ENCODE results near the gene HERC2.

- TF ChIP-seq, protein P1, sequence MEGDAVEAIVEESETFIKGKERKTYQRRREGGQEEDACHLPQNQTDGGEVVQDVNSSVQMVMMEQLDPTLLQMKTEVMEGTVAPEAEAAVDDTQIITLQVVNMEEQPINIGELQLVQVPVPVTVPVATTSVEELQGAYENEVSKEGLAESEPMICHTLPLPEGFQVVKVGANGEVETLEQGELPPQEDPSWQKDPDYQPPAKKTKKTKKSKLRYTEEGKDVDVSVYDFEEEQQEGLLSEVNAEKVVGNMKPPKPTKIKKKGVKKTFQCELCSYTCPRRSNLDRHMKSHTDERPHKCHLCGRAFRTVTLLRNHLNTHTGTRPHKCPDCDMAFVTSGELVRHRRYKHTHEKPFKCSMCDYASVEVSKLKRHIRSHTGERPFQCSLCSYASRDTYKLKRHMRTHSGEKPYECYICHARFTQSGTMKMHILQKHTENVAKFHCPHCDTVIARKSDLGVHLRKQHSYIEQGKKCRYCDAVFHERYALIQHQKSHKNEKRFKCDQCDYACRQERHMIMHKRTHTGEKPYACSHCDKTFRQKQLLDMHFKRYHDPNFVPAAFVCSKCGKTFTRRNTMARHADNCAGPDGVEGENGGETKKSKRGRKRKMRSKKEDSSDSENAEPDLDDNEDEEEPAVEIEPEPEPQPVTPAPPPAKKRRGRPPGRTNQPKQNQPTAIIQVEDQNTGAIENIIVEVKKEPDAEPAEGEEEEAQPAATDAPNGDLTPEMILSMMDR (IDR thresholded peaks at IDR 0.05 in 8 of 11, conservative IDR thresholded peaks at IDR 0.05 in 3 of 11): no peak
- TF ChIP-seq POLR2A (IDR thresholded peaks at IDR 0.05): no peak
- no peak for TF ChIP-seq POLR2AphosphoS5 (IDR thresholded peaks at IDR 0.05)
Observed at GRCh38 chr15:28140062-28140461, 181.9 kb downstream of the HERC2 start.

All from spleen (tissue), 7 donors.